ENCODE data around the gene ORAI2. TPM values are rescaled to one million over a fixed set of nuclear protein-coding genes. Genes with fewer than 3 reads are reported as not detected.

ORAI2 gene
- total and polyA plus RNA-seq, 2 of the 13 experiments (the other 11 are each of a cell fraction or from before 2014, with no cell fraction given), result 3.0 to 6.0 TPM

- TF ChIP-seq ZKSCAN8 (CRISPR knock-in tag; IDR thresholded peaks at IDR 0.05; ENCODE audit: borderline replicate concordance) (no peak; the same call in 1 of the 2 replicates), ZNF772 (CRISPR knock-in tag; IDR thresholded peaks at IDR 0.05) (peak; percentile 64; the same call in 1 of the 2 replicates), THYN1 (CRISPR knock-in tag; IDR thresholded peaks at IDR 0.05; ENCODE audit: borderline replicate concordance, low read depth) (no peak), ZNF75D (CRISPR knock-in tag; IDR thresholded peaks at IDR 0.05; ENCODE audit: borderline replicate concordance) (no peak), ZNF563 (CRISPR knock-in tag; IDR thresholded peaks at IDR 0.05) (peak; percentile 80; the same call in 1 of the 2 replicates), HMG20B (CRISPR knock-in tag; conservative IDR thresholded peaks at IDR 0.05) (no peak), ZNF468 (CRISPR knock-in tag; IDR thresholded peaks at IDR 0.05) (0 out of 2 replicates have a peak, but pooled peaks have one; percentile 21), CSRNP2 (CRISPR knock-in tag; conservative IDR thresholded peaks at IDR 0.05; ENCODE audit: low read depth) (no peak), SNAI1 (CRISPR knock-in tag; IDR thresholded peaks at IDR 0.05; ENCODE audit: borderline replicate concordance) (no peak), HNF4G (IDR thresholded peaks at IDR 0.05; ENCODE audit: borderline replicate concordance, low read depth, low read length) (no peak), HNF4G (CRISPR knock-in tag; IDR thresholded peaks at IDR 0.05; ENCODE audit: borderline replicate concordance, low read depth) (no peak), DPF2 (CRISPR knock-in tag; IDR thresholded peaks at IDR 0.05; ENCODE audit: borderline replicate concordance, low read depth) (no peak), ZFY (CRISPR knock-in tag; IDR thresholded peaks at IDR 0.05) (peak; percentile 85), ZMAT5 (CRISPR knock-in tag; IDR thresholded peaks at IDR 0.05; ENCODE audit: borderline replicate concordance, low read depth) (no peak), ZNF256 (CRISPR knock-in tag; conservative IDR thresholded peaks at IDR 0.05) (no peak), ZBTB37 (CRISPR knock-in tag; IDR thresholded peaks at IDR 0.05) (no peak), ZNF317 (CRISPR knock-in tag; IDR thresholded peaks at IDR 0.05) (no peak), CREB3 (CRISPR knock-in tag; IDR thresholded peaks at IDR 0.05) (no peak), REST (IDR thresholded peaks at IDR 0.05; ENCODE audit: borderline replicate concordance in 1 of 2, low read depth in 1 of 2, low read length in 2 of 2) (no peak), STAT5B (CRISPR knock-in tag; IDR thresholded peaks at IDR 0.05) (no peak), MYC (CRISPR knock-in tag; IDR thresholded peaks at IDR 0.05; ENCODE audit: borderline replicate concordance) (peak; percentile 92), TP53 (CRISPR knock-in tag; conservative IDR thresholded peaks at IDR 0.05) (no peak; the same call in 1 of the 2 replicates)
These were observed 31.4 kb downstream of the ORAI2 start, which contains the start of the genes ALKBH4 and LRWD1 (continued) for GRCh38 chr7:102464577-102465280.

All from HepG2 (cell line).